OCI-LY3 (cell line): ENCODE measurements around the gene FANCD2OS.
"Not testable (repeated sequence)": the region's sequence is repeated elsewhere in the genome, so short reads cannot be mapped to it uniquely, and the experiment has no call there.

Experiments
- H2AFZ ChIP-seq: fragments of 200-600, 300-600 bp; shearing (Covaris generic); 2 replicates; pipeline ENCODE4 v1.6.0; 2014; ENCODE audit warnings: antibody characterized with exemption, low read depth, low read length
- H3K27ac ChIP-seq: fragments of 200-600, 300-600 bp; sonication (generic); 2 replicates; pipeline ENCODE4 v1.5.1; 2014; ENCODE audit warnings: mild to moderate bottlenecking, low read length, moderate library complexity, mixed read lengths
- H3K27me3 ChIP-seq: fragments of 200-600, 300-600 bp; sonication (generic); 2 replicates; pipeline ENCODE4 v1.6.1; 2014; ENCODE audit warnings: low read depth, low read length, mixed read lengths
- H3K36me3 ChIP-seq: fragments of 200-600, 300-600 bp; sonication (generic); replicated peaks from 2 replicates; pipeline ENCODE3; 2014; ENCODE audit warnings: low read depth, low read length, mixed read lengths
- H3K4me1 ChIP-seq: fragments of 300-600, 200-600 bp; sonication (generic); 2 replicates; pipeline ENCODE4 v1.6.1; 2014; ENCODE audit warnings: low read length, mixed read lengths
- H3K4me2 ChIP-seq: fragments of 200-600, 300-600 bp; sonication (generic); 2 replicates; pipeline ENCODE4 v1.6.1; 2014; ENCODE audit warnings: low read length, mixed read lengths
- H3K4me3 ChIP-seq: fragments of 300-600, 200-600 bp; sonication (generic); 2 replicates; pipeline ENCODE4 v1.5.1; 2014; ENCODE audit warnings: antibody characterized with exemption, mild to moderate bottlenecking, low read length, moderate library complexity
- H3K79me2 ChIP-seq: fragments of 300-600, 200-600 bp; shearing (Covaris generic); 2 replicates; pipeline ENCODE4 v1.6.1; 2014; ENCODE audit warnings: mild to moderate bottlenecking, low read length, mixed read lengths
- H3K9ac ChIP-seq: fragments of 300-600, 200-600 bp; shearing (Covaris generic); 2 replicates; pipeline ENCODE4 v1.6.0; 2014; ENCODE audit warnings: mild to moderate bottlenecking, low read length, moderate library complexity
- H3K9me3 ChIP-seq: fragments of 200-600, 300-600 bp; shearing (Covaris generic); 2 replicates; pipeline ENCODE4 v1.6.1; 2014; ENCODE audit warnings: low read length, mixed read lengths; ENCODE audit not compliant: insufficient read depth
- H4K20me1 ChIP-seq: fragments of 200-600, 300-600 bp; sonication (generic); 2 replicates; pipeline ENCODE4 v1.6.1; 2016; ENCODE audit warnings: low read length, mixed read lengths; ENCODE audit not compliant: insufficient read depth
- EZH2phosphoT487 ChIP-seq: fragments of 200-600 bp; shearing (Covaris generic); IDR thresholded peaks from 2 replicates; pipeline ENCODE4 v1.6.1; 2018; ENCODE audit warnings: antibody characterized with exemption, mixed run types, low read depth
- TF ChIP-seq, protein P1 (sequence below): fragments of 200-600, 300-600 bp; sonication (generic); IDR thresholded peaks from 2 replicates; pipeline ENCODE4 v1.5.1; 2014; ENCODE audit warnings: antibody characterized with exemption, low read length, low read depth

The FANCD2OS gene

DNA sequence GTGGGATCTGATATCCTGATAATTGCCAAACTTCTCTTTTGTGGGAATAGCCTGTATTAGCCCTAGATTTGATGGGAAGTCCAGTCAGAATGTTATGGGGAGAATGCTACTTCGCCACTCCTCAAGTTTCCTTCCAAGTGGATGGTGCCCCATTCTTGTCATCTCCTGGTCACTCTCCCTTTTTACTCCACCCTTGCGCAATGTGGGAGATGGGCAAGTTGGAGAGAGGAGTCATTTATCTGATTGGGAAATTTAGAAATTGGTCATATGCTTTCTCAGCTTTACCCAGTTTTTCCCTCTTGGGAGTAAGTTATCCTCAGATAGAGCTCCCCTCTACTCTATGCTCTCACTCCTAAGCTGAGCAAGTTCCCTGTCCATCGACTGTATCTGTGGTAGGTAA, 14.4 kb downstream of the FANCD2OS start:
- Histone ChIP-seq H3K36me3 (peaks cover 48% of the 10 kb centered on the region), H3K9me3 (no peaks in the 10 kb centered on the region), H3K4me3 (no peak overlapping the region), H4K20me1 (no peaks in the 10 kb centered on the region), H3K4me1 (no peaks in the 10 kb centered on the region), H2AFZ (no peak overlapping the region), H3K79me2 (no peaks in the 10 kb centered on the region), H3K27ac (no peak overlapping the region), H3K9ac (no peak overlapping the region), H3K27me3 (no peaks in the 10 kb centered on the region), H3K4me2 (no peak overlapping the region)
- TF ChIP-seq EZH2phosphoT487 = no peak
- TF ChIP-seq, protein P1, sequence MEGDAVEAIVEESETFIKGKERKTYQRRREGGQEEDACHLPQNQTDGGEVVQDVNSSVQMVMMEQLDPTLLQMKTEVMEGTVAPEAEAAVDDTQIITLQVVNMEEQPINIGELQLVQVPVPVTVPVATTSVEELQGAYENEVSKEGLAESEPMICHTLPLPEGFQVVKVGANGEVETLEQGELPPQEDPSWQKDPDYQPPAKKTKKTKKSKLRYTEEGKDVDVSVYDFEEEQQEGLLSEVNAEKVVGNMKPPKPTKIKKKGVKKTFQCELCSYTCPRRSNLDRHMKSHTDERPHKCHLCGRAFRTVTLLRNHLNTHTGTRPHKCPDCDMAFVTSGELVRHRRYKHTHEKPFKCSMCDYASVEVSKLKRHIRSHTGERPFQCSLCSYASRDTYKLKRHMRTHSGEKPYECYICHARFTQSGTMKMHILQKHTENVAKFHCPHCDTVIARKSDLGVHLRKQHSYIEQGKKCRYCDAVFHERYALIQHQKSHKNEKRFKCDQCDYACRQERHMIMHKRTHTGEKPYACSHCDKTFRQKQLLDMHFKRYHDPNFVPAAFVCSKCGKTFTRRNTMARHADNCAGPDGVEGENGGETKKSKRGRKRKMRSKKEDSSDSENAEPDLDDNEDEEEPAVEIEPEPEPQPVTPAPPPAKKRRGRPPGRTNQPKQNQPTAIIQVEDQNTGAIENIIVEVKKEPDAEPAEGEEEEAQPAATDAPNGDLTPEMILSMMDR = no peak

DNA sequence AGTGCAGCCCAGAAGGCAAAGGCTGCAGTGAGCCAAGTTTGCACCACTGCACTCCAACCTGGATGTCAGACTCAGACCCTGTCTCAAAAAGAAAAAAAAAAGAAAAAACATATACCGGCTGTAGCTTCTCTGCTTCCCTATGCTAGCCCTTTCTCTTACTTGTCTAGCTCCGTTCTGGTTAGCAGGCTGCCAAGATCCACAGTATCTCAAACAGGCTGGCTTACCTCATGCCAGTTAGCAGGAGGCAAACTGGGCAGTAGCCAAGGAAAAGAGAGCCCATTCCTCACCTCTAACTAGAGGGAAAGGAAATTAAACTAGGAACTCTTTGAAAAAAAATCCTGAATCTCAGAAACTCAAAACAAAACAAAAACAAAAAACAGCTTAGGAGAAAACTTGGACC, 16.7 kb downstream of the FANCD2OS start:
- not testable (repeated sequence) for H3K4me3 ChIP-seq, H3K4me2 ChIP-seq, H3K4me1 ChIP-seq, H3K9ac ChIP-seq, H3K27me3 ChIP-seq, H4K20me1 ChIP-seq, H3K79me2 ChIP-seq, H2AFZ ChIP-seq, H3K27ac ChIP-seq, H3K9me3 ChIP-seq
- peaks cover 54% of the 10 kb centered on the region for H3K36me3 ChIP-seq

DNA sequence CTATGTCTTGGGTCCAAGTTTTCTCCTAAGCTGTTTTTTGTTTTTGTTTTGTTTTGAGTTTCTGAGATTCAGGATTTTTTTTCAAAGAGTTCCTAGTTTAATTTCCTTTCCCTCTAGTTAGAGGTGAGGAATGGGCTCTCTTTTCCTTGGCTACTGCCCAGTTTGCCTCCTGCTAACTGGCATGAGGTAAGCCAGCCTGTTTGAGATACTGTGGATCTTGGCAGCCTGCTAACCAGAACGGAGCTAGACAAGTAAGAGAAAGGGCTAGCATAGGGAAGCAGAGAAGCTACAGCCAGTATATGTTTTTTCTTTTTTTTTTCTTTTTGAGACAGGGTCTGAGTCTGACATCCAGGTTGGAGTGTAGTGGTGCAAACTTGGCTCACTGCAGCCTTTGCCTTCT, 17.3 kb downstream of the FANCD2OS start:
- not testable (repeated sequence) for H3K27me3 ChIP-seq, H4K20me1 ChIP-seq, H3K9ac ChIP-seq, H3K4me2 ChIP-seq, H3K4me3 ChIP-seq, H2AFZ ChIP-seq, H3K9me3 ChIP-seq, H3K27ac ChIP-seq, H3K4me1 ChIP-seq, H3K79me2 ChIP-seq
- H3K36me3 ChIP-seq = peaks cover 55% of the 10 kb centered on the region

DNA sequence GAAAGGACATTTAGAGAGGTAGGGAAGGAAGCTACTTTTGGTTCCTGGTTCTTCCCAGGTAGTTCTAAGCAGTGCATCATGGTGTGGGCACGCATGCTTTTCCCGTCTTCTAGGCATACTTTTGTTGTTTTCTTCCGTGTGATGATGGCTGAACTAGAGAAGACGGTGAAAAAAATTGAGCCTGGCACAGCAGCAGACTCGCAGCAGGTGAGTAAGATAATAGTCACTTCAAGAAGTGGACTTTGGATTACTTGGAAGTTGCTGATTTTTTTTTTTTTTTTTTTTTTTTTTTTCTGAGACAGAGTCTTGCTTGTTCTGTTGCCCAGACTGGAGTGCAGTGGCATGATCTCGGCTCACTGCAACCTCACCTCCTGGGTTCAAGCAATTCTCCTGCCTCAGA, 17.9 kb downstream of the FANCD2OS start:
- Histone ChIP-seq H2AFZ (no peak overlapping the region), H3K4me2 (no peak overlapping the region), H3K4me1 (no peaks in the 10 kb centered on the region), H3K27ac (no peak overlapping the region), H4K20me1 (no peaks in the 10 kb centered on the region), H3K4me3 (no peak overlapping the region), H3K27me3 (no peaks in the 10 kb centered on the region), H3K79me2 (no peaks in the 10 kb centered on the region), H3K9me3 (no peaks in the 10 kb centered on the region), H3K9ac (no peak overlapping the region), H3K36me3 (peaks cover 53% of the 10 kb centered on the region)
- TF ChIP-seq EZH2phosphoT487 = no peak

DNA sequence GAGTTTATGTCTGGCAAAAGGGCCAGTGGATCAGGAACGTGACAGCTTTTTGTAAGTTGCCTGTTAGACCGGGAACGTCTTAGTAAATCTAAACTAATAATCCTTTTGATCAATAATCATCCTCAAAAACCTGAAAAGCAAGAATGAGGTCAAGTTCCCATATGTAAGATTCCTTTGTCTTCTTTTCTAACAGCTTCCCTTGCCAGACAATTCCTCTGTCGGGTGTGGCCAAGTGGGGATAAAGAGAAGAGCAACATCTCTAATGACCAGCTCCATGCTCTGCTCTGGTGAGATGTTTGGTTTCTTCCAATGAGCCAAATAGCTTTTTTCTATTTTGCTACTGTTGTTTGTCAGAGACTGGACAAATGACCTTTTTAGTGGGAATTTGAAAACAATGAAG, 19.8 kb downstream of the FANCD2OS start:
- H3K27me3 ChIP-seq = no peaks in the 10 kb centered on the region
- TF ChIP-seq, protein P1 = no peak
- no peak for TF ChIP-seq EZH2phosphoT487
- H3K9ac ChIP-seq = no peak overlapping the region
- no peak overlapping the region for H2AFZ ChIP-seq
- H4K20me1 ChIP-seq = no peaks in the 10 kb centered on the region
- H3K36me3 ChIP-seq = peaks cover 46% of the 10 kb centered on the region
- no peaks in the 10 kb centered on the region for H3K9me3 ChIP-seq
- no peak overlapping the region for H3K4me2 ChIP-seq
- H3K79me2 ChIP-seq = no peaks in the 10 kb centered on the region
- no peaks in the 10 kb centered on the region for H3K4me1 ChIP-seq
- H3K27ac ChIP-seq = no peak overlapping the region
- H3K4me3 ChIP-seq = no peak overlapping the region
